GM23338 (cell line): ENCODE measurements around the gene ACTR1A. TPM values are rescaled to one million over a fixed set of nuclear protein-coding genes. Genes with fewer than 3 reads are reported as not detected.
A peak's percentile ranks its signal among the peaks of the same experiment; 100 is the strongest.

Experiments used
- ATAC-seq: fragments of 200-7000 bp; cut with Tn5 transposase; 3 replicates; pipeline ENCODE4 v1.9.1; 2020
- DNase-seq: peaks from one replicate; pipeline ENCODE4 v3.0.0-alpha.2; 2015; ENCODE audit warnings: low spot score
- H2AFZ ChIP-seq: fragments of 200-600 bp; sonication (generic); 2 replicates; pipeline ENCODE4 v1.8.0; 2016; ENCODE audit warnings: antibody characterized with exemption, mild to moderate bottlenecking, moderate library complexity
- H3F3A ChIP-seq: fragments of 200-600 bp; sonication (generic); replicated peaks from 2 replicates; pipeline ENCODE4 v1.8.0; 2017; ENCODE audit warnings: antibody characterized with exemption, mixed run types, low read depth
- H3K27ac ChIP-seq: fragments of 200-600 bp; sonication (generic); 2 replicates; pipeline ENCODE4 v1.6.1; 2016; ENCODE audit warnings: low read depth
- H3K27me3 ChIP-seq: fragments of 200-600 bp; sonication (generic); 2 replicates; pipeline ENCODE4 v1.8.0; 2016; ENCODE audit warnings: mild to moderate bottlenecking, mixed run types, moderate library complexity; ENCODE audit not compliant: insufficient read depth
- H3K36me3 ChIP-seq: fragments of 200-600 bp; sonication (generic); 2 replicates; pipeline ENCODE4 v1.8.0; 2016; ENCODE audit warnings: mild to moderate bottlenecking; ENCODE audit not compliant: insufficient read depth
- H3K4me1 ChIP-seq: fragments of 200-600 bp; sonication (generic); 2 replicates; pipeline ENCODE4 v1.8.0; 2016; ENCODE audit warnings: mild to moderate bottlenecking, moderate library complexity; ENCODE audit not compliant: insufficient read depth
- H3K4me2 ChIP-seq: fragments of 200-600 bp; sonication (generic); 2 replicates; pipeline ENCODE4 v1.7.1; 2017; ENCODE audit warnings: mixed run types
- H3K4me3 ChIP-seq: fragments of 200-600 bp; sonication (generic); 2 replicates; pipeline ENCODE4 v1.6.1; 2016; ENCODE audit warnings: mixed run types
- H3K79me2 ChIP-seq: fragments of 200-600 bp; sonication (generic); replicated peaks from 2 replicates; pipeline ENCODE4 v1.8.0; 2017; ENCODE audit warnings: mild to moderate bottlenecking; ENCODE audit not compliant: insufficient read depth
- H3K9me2 ChIP-seq: fragments of 200-600 bp; sonication (generic); 2 replicates; pipeline ENCODE4 v1.8.0; 2017; ENCODE audit not compliant: insufficient read depth
- H4K20me1 ChIP-seq: fragments of 200-600 bp; sonication (generic); replicated peaks from 2 replicates; pipeline ENCODE4 v1.8.0; 2017; ENCODE audit warnings: mild to moderate bottlenecking; ENCODE audit not compliant: insufficient read depth
- H3K27ac Mint-ChIP-seq: 2 replicates; pipeline ENCODE4 v1.8.0; 2020; ENCODE audit warnings: inconsistent platforms, mild to moderate bottlenecking, moderate library complexity, mixed read lengths
- H3K27me3 Mint-ChIP-seq: 3 replicates; pipeline ENCODE4 v1.8.0; 2022; ENCODE audit warnings: low read depth, mild to moderate bottlenecking, moderate library complexity, mixed read lengths, inconsistent platforms; ENCODE audit not compliant: insufficient read depth, poor library complexity
- H3K36me3 Mint-ChIP-seq: 3 replicates; pipeline ENCODE4 v1.8.0; 2021; ENCODE audit warnings: low read depth, mild to moderate bottlenecking, inconsistent platforms, moderate library complexity, mixed read lengths
- H3K4me1 Mint-ChIP-seq: 3 replicates; pipeline ENCODE4 v1.8.0; 2020; ENCODE audit warnings: mild to moderate bottlenecking, inconsistent platforms, mixed read lengths
- H3K4me3 Mint-ChIP-seq: 3 replicates; pipeline ENCODE4 v1.8.0; 2021; ENCODE audit warnings: moderate library complexity, mild to moderate bottlenecking, inconsistent platforms, mixed read lengths
- H3K9me3 Mint-ChIP-seq: 3 replicates; pipeline ENCODE4 v1.8.0; 2020; ENCODE audit warnings: moderate library complexity, mild to moderate bottlenecking, inconsistent platforms, mixed read lengths
- CREB1 ChIP-seq: fragments of 250-450 bp; sonication (Bioruptor Pico); IDR thresholded peaks from 2 replicates; pipeline ENCODE4 v1.5.0; 2020; ENCODE audit warnings: low read depth, mild to moderate bottlenecking, moderate library complexity
- EZH2 ChIP-seq: fragments of 200-600 bp; sonication (generic); IDR thresholded peaks from one replicate; pipeline ENCODE4 v1.8.0; 2017; ENCODE audit warnings: antibody characterized with exemption, mild to moderate bottlenecking, low read depth; ENCODE audit not compliant: unreplicated experiment
- EZH2phosphoT487 ChIP-seq: fragments of 200-600 bp; sonication (generic); IDR thresholded peaks from one replicate; pipeline ENCODE4 v1.8.1; 2018; ENCODE audit warnings: antibody characterized with exemption; ENCODE audit not compliant: unreplicated experiment
- NANOG ChIP-seq: IDR thresholded peaks from 2 replicates; pipeline ENCODE4 v1.6.1; 2016; ENCODE audit warnings: antibody characterized with exemption, borderline replicate concordance
- STAT1 ChIP-seq: IDR thresholded peaks from one replicate; pipeline ENCODE4 v1.6.1; 2016; ENCODE audit warnings: antibody characterized with exemption; ENCODE audit not compliant: unreplicated experiment
- ZNF114 ChIP-seq: fragments of 250-450 bp; sonication (Bioruptor Pico); IDR thresholded peaks from 2 replicates; pipeline ENCODE4 v1.5.0; 2020; ENCODE audit warnings: mild to moderate bottlenecking, moderate library complexity
- ZNF331 ChIP-seq: fragments of 250-450 bp; sonication (Bioruptor Pico); IDR thresholded peaks from 2 replicates; pipeline ENCODE4 v1.5.0; 2020; ENCODE audit warnings: low read depth, mild to moderate bottlenecking, moderate library complexity
- polyA plus RNA-seq: library from polyadenylated mRNA; unstranded; fragments of >200 nt; fragmentation: Nextera tagmentation; extraction: Ambion mirVana; gene quantifications from 2 replicates; pipeline ENCODE4 v1.2.1, GENCODE V29; 2016
- total RNA-seq: library from RNA; depleted of rRNA; stranded (reverse); fragments of >200 nt; shearing (Covaris generic); gene quantifications from 2 replicates; pipeline ENCODE4 v1.2.3, GENCODE V29; 2014
- TF ChIP-seq, protein P1 (sequence below), 2 experiments: fragments of 200-600 bp in 1 of 2; sonication (generic) in 1 of 2; conservative IDR thresholded peaks; 2 replicates each; pipeline versions ENCODE4 v1.5.1 to v1.6.1; 2016 to 2017; ENCODE audit warnings: antibody characterized with exemption in 2 of 2, low read depth in 2 of 2, mild to moderate bottlenecking in 2 of 2, moderate library complexity in 1 of 2
- TF ChIP-seq, protein P2 (sequence below): IDR thresholded peaks from one replicate; pipeline ENCODE4 v1.6.1; 2018; ENCODE audit warnings: antibody characterized with exemption; ENCODE audit not compliant: unreplicated experiment

The ACTR1A gene
- total and polyA plus RNA-seq, 2 experiments from 2014 or later = 39.4 to 101 TPM

DNA sequence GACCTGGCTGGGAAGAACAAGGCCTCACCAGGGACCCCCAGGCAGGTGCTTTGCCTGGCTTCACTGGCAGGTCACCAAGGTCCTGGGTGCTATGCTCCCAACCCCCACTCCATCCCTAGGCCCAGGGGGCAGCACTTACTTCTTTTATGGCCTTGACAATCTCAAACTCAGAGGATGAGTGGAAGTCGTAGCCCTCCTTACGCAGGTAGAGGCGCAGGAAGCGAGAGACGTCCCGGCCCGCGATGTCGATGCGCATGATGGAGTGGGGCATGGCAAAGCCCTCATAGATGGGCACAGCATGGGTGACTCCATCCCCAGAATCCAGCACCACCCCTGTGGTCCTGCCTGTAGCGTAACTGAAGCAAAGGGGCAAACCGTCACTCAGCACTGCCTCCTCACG lies 18.5 kb downstream of the ACTR1A start:
- Histone ChIP-seq H3K36me3 (peaks cover 43% of the 10 kb centered on the region), H3K9me2 (no peaks in the 10 kb centered on the region), H3K4me3 (no peak overlapping the region), H3K4me2 (no peak overlapping the region), H3F3A (0 out of 2 replicates have a peak, but pooled peaks cover 7% of the 10 kb centered on the region), H4K20me1 (peaks cover 14% of the 10 kb centered on the region), H2AFZ (no peak overlapping the region), H3K27me3 (no peaks in the 10 kb centered on the region), H3K4me1 (no peaks in the 10 kb centered on the region), H3K79me2 (no peaks in the 10 kb centered on the region), H3K27ac (no peak overlapping the region)
- Mint-ChIP-seq H3K4me1 (no peaks in the 10 kb centered on the region), H3K36me3 (peaks cover 81% of the 10 kb centered on the region), H3K27ac (no peak overlapping the region), H3K4me3 (no peak overlapping the region), H3K27me3 (peaks cover 5% of the 10 kb centered on the region), H3K9me3 (no peaks in the 10 kb centered on the region)
- ATAC-seq (no peak), DNase-seq (no peak)
- TF ChIP-seq ZNF114 (CRISPR knock-in tag) (no peak), EZH2phosphoT487 (no peak), ZNF331 (CRISPR knock-in tag) (no peak), CREB1 (no peak), NANOG (no peak)
- TF ChIP-seq, protein P1, sequence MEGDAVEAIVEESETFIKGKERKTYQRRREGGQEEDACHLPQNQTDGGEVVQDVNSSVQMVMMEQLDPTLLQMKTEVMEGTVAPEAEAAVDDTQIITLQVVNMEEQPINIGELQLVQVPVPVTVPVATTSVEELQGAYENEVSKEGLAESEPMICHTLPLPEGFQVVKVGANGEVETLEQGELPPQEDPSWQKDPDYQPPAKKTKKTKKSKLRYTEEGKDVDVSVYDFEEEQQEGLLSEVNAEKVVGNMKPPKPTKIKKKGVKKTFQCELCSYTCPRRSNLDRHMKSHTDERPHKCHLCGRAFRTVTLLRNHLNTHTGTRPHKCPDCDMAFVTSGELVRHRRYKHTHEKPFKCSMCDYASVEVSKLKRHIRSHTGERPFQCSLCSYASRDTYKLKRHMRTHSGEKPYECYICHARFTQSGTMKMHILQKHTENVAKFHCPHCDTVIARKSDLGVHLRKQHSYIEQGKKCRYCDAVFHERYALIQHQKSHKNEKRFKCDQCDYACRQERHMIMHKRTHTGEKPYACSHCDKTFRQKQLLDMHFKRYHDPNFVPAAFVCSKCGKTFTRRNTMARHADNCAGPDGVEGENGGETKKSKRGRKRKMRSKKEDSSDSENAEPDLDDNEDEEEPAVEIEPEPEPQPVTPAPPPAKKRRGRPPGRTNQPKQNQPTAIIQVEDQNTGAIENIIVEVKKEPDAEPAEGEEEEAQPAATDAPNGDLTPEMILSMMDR (conservative IDR thresholded peaks at IDR 0.05; ENCODE audit: low read depth in 2 of 2) = peak in 1 of 2 experiments; percentile 18; a peak in 1 of 4 replicates
- TF ChIP-seq, protein P2, sequence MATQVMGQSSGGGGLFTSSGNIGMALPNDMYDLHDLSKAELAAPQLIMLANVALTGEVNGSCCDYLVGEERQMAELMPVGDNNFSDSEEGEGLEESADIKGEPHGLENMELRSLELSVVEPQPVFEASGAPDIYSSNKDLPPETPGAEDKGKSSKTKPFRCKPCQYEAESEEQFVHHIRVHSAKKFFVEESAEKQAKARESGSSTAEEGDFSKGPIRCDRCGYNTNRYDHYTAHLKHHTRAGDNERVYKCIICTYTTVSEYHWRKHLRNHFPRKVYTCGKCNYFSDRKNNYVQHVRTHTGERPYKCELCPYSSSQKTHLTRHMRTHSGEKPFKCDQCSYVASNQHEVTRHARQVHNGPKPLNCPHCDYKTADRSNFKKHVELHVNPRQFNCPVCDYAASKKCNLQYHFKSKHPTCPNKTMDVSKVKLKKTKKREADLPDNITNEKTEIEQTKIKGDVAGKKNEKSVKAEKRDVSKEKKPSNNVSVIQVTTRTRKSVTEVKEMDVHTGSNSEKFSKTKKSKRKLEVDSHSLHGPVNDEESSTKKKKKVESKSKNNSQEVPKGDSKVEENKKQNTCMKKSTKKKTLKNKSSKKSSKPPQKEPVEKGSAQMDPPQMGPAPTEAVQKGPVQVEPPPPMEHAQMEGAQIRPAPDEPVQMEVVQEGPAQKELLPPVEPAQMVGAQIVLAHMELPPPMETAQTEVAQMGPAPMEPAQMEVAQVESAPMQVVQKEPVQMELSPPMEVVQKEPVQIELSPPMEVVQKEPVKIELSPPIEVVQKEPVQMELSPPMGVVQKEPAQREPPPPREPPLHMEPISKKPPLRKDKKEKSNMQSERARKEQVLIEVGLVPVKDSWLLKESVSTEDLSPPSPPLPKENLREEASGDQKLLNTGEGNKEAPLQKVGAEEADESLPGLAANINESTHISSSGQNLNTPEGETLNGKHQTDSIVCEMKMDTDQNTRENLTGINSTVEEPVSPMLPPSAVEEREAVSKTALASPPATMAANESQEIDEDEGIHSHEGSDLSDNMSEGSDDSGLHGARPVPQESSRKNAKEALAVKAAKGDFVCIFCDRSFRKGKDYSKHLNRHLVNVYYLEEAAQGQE = no peak

DNA sequence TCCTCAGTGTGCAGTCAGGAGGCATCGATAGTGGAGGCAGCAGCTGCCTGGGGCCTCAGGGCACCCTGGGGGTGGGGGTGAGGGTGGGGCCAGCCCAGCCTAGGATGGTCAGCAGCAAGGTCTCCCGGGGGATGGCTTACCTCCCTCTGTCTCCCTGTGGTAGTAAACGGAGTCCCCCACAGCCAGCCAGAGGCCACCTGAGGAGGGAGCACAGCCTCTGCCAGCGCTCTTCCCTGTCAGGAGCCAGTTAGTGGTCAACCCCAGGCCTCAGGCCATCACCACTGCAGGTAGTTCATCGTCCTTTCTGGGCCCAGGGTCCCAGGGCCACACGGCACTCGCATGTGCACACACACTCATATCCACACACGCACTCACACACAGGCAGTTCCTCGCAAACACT lies 22.1 kb downstream of the ACTR1A start:
- Histone ChIP-seq H3K9me2 (no peaks in the 10 kb centered on the region), H3K27me3 (no peaks in the 10 kb centered on the region), H4K20me1 (peaks cover 9% of the 10 kb centered on the region; the same call in 1 of the 2 replicates), H3F3A (0 out of 2 replicates have a peak, but pooled peaks cover 5% of the 10 kb centered on the region), H3K4me2 (no peak overlapping the region), H3K4me1 (no peaks in the 10 kb centered on the region), H2AFZ (no peak overlapping the region), H3K79me2 (no peaks in the 10 kb centered on the region), H3K36me3 (peaks cover 26% of the 10 kb centered on the region), H3K4me3 (no peak overlapping the region), H3K27ac (no peak overlapping the region)
- Mint-ChIP-seq H3K27me3 (peaks cover 13% of the 10 kb centered on the region), H3K27ac (no peak overlapping the region), H3K36me3 (peaks cover 50% of the 10 kb centered on the region), H3K4me3 (no peak overlapping the region), H3K9me3 (no peaks in the 10 kb centered on the region), H3K4me1 (no peaks in the 10 kb centered on the region)
- DNase-seq (no peak), ATAC-seq (no peak)
- no peak for TF ChIP-seq EZH2phosphoT487
- no peak for TF ChIP-seq EZH2
- TF ChIP-seq, protein P2 = no peak
- no peak for TF ChIP-seq ZNF331 (CRISPR knock-in tag)
- TF ChIP-seq NANOG = no peak
- no peak for TF ChIP-seq STAT1
